Measurements from ENCODE around the gene FAM3A.

DNA sequence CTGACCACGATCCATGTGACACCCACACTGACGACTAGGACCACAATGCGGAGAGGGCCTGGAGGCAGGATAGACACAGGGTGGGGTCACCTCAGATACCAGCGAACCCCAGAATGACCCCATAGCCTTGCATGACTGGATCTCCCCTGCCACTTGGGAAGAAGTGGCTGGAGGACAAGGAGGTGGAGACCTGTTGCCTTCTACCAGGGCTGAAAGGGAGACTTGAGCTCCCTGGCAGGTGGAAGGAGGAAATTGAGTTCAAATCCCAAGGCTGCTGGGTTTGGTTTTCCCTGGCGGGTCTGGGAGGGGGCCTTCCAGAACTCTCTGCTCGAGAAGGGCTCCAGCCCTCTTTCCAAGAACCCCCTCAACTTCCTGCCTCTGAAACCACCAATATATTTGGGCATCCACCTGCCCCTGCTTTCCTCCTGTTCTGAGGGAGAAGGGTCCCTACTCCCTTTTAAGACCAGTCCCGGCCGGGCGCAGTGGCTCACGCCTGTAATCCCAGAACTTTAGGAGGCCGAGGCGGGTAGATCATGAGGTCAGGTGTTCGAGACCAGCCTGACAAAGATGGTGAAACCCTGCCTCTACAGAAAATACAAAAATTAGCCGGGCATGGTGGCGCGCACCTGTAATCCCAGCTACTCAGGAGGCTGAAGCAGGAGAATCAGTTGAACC lies 3.0 kb downstream of the FAM3A start:
- TF ChIP-seq CREB5 (CRISPR knock-in tag; IDR thresholded peaks at IDR 0.05; ENCODE audit: low read depth) (no peak), TCF4 (CRISPR knock-in tag; IDR thresholded peaks at IDR 0.05; ENCODE audit: borderline replicate concordance) (no peak), RARB (CRISPR knock-in tag; IDR thresholded peaks at IDR 0.05) (no peak), ZFP3 (CRISPR knock-in tag; IDR thresholded peaks at IDR 0.05) (no peak)
